Natural killer cell (primary cell): Measurements from ENCODE around the gene SPDYE1. TPM values are rescaled to one million over a fixed set of nuclear protein-coding genes. Genes with fewer than 3 reads are reported as not detected.
A peak's percentile ranks its signal among the peaks of the same experiment; 100 is the strongest.
"Not testable (repeated sequence)": the region's sequence is repeated elsewhere in the genome, so short reads cannot be mapped to it uniquely, and the experiment has no call there.

ENCODE experiments used
- ATAC-seq, 3 donors: fragments of 150-1000 bp in 2 of 3; fragments of 200-7000 bp in 1 of 3; cut with Tn5 transposase; 1 replicate in 1 of 3; 2 replicates in 2 of 3; pipeline ENCODE4 v1.10.0; 2021; ENCODE audit warnings: mild to moderate bottlenecking in 2 of 3, moderate library complexity in 2 of 3
- DNase-seq, 2 donors: peaks; one replicate each; pipeline versions ENCODE4 v3.0.0 to v3.0.0-alpha.2; 2013 to 2021; ENCODE audit warnings: mixed read lengths in 1 of 2
- H3K27ac ChIP-seq: one replicate; pipeline ENCODE4 v1.5.1; 2013; ENCODE audit warnings: mild to moderate bottlenecking, low read length
- H3K27me3 ChIP-seq: one replicate; pipeline ENCODE4 v1.6.1; 2013; ENCODE audit warnings: low read length; ENCODE audit not compliant: control insufficient read depth, insufficient read depth
- H3K36me3 ChIP-seq: one replicate; pipeline ENCODE4 v1.6.1; 2013; ENCODE audit warnings: low read length; ENCODE audit not compliant: control insufficient read depth, insufficient read depth
- H3K4me1 ChIP-seq: one replicate; pipeline ENCODE4 v1.6.1; 2013; ENCODE audit warnings: low read length; ENCODE audit not compliant: control insufficient read depth, insufficient read depth
- H3K4me3 ChIP-seq: one replicate; pipeline ENCODE4 v1.5.1; 2013; ENCODE audit warnings: low read length
- H3K9me3 ChIP-seq: one replicate; pipeline ENCODE4 v1.6.1; 2013; ENCODE audit warnings: low read length; ENCODE audit not compliant: control insufficient read depth, insufficient read depth
- H3K27ac Mint-ChIP-seq, 2 donors: one replicate each; pipeline ENCODE4 v1.8.0; 2022; ENCODE audit warnings: mild to moderate bottlenecking in 2 of 2, mixed read lengths in 2 of 2, moderate library complexity in 1 of 2
- H3K27me3 Mint-ChIP-seq, 2 donors: one replicate each; pipeline ENCODE4 v1.8.0; 2022; ENCODE audit warnings: low read depth in 2 of 2, mixed read lengths in 2 of 2
- H3K36me3 Mint-ChIP-seq: one replicate; pipeline ENCODE4 v1.8.0; 2022; ENCODE audit warnings: mixed read lengths
- H3K4me1 Mint-ChIP-seq, 2 donors: one replicate each; pipeline ENCODE4 v1.8.0; 2022; ENCODE audit warnings: mixed read lengths in 2 of 2
- H3K4me3 Mint-ChIP-seq: one replicate; pipeline ENCODE4 v1.8.0; 2022; ENCODE audit warnings: mild to moderate bottlenecking, moderate library complexity, mixed read lengths
- H3K9me3 Mint-ChIP-seq, 2 donors: one replicate each; pipeline ENCODE4 v1.8.0; 2022; ENCODE audit warnings: mixed read lengths in 2 of 2
- WGBS: methylation state at CpG from one replicate; pipeline ENCODE4 v1.1.7; 2013; ENCODE audit warnings: missing lambda C conversion rate; ENCODE audit not compliant: insufficient coverage; 5-methylcytosine and 5-hydroxymethylcytosine counted together
- intact Hi-C: fragments of 100-400 bp; cut with micrococcal nuclease; formaldehyde crosslinking; loops from one replicate; pipeline ENCODE4 v1.14.2; 2022
- total RNA-seq, 4 donors: library from RNA; stranded (reverse); fragments of 120-200 nt in 1 of 4; gene quantifications; one replicate each; pipeline versions ENCODE4 v1.2.3 to v1.2.4, GENCODE V29; 2013 to 2022
- TF ChIP-seq, protein P1 (sequence below): fragments of 200-600 bp; IDR thresholded peaks from one replicate; pipeline ENCODE4 v1.8.0; 2022; ENCODE audit warnings: antibody characterized with exemption

Gene SPDYE1
- total RNA-seq, 3 donors from 2014 or later (not counting 1 experiment from before 2014, with no cell fraction given): 0.18 to 0.24 TPM; not detected in 1

DNA sequence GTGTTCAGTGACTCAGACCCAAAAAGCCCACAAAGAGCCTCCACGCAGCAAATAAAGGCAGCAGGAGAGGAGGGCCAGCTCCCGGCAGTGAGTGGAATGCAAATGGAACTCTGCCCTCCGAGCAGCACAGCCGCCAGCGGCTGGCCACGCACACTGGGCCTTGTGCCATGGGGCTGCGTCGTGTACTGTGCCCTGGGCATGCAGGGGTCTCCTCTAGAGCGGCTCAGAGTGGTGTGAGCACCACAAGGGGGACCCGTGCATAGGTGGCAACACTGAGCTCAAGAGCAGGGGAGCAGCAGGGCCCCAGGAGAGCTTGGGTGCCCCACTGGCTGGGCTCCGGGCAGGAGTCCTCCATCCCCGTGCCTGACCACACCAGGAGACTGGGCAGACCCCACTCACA, 17.4 kb downstream of the SPDYE1 start:
- ATAC-seq, H3K27ac Mint-ChIP-seq, intact Hi-C loops: not testable (repeated sequence)

DNA sequence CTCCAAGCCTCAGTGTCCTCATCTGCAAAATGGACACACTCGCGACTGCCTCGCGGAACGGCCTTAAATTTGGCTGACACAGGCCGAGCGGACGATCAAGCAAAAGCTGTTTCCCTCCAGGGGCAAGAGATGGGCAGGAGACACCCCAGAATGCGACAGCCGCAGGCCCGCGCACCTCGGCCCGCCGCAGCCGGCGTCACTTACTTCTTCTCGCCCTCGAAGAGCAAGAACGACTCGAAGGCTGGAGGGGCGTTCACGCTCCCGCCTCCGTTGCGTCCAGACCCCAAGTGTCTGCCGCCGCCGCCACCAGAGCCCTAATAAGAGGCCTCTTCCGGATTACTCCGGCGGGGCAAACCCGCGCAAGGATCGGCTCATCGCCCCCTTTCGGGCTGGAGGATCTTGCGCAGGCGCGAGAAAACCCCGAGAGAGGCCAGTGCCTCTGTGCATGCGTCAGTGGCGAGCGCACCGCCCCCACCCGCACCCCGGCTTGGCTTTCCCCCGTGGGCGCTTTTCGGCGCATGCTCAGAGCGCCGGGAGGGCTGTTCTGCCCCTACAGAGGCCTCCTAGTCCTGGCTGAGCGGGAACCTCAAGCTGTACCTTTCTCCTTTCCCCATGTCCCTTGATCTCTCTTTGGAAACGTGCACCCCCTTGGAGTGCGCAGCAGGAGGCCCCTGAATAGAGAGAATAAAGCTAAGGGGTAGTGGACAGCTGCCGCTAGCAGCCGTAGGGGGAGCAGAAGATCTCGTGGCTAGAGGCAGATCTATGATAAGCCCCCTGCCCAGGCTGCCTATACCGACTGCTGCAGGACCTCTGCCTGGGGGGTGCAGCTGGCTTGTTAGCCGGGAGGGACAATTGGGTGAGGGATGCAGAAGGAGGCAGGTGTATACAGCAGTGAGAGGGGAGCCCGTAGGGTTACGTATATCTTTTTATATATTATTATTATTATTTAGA, 21.4 kb downstream of the SPDYE1 start:
- H3K36me3 Mint-ChIP-seq, H3K27me3 Mint-ChIP-seq, H3K9me3 ChIP-seq, H3K36me3 ChIP-seq, H3K27me3 ChIP-seq, H3K9me3 Mint-ChIP-seq, intact Hi-C loops: not testable (repeated sequence)
- under 1% methylated on average over 56 of the region's 63 CpGs for WGBS
- peak; percentile 99 for DNase-seq
- Histone ChIP-seq H3K4me3 (peak overlapping the region; percentile 90), H3K4me1 (peaks cover 23% of the 10 kb centered on the region), H3K27ac (peak overlapping the region; percentile 81)
- TF ChIP-seq, protein P1, sequence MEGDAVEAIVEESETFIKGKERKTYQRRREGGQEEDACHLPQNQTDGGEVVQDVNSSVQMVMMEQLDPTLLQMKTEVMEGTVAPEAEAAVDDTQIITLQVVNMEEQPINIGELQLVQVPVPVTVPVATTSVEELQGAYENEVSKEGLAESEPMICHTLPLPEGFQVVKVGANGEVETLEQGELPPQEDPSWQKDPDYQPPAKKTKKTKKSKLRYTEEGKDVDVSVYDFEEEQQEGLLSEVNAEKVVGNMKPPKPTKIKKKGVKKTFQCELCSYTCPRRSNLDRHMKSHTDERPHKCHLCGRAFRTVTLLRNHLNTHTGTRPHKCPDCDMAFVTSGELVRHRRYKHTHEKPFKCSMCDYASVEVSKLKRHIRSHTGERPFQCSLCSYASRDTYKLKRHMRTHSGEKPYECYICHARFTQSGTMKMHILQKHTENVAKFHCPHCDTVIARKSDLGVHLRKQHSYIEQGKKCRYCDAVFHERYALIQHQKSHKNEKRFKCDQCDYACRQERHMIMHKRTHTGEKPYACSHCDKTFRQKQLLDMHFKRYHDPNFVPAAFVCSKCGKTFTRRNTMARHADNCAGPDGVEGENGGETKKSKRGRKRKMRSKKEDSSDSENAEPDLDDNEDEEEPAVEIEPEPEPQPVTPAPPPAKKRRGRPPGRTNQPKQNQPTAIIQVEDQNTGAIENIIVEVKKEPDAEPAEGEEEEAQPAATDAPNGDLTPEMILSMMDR: peak; percentile 49
- H3K4me3 Mint-ChIP-seq: peak overlapping the region; percentile 89
- ATAC-seq: peak; percentile 93 to 98 (median 94)
- H3K27ac Mint-ChIP-seq: peak overlapping the region; percentile 89 to 90
- H3K4me1 Mint-ChIP-seq: peaks cover 5 to 13% of the 10 kb centered on the region in 2 donors

More for the DNA sequence above, 17.4 kb downstream of the SPDYE1 start:
- not testable (repeated sequence) for H3K27me3 ChIP-seq, H3K9me3 ChIP-seq, H3K36me3 Mint-ChIP-seq, H3K4me3 ChIP-seq, DNase-seq, H3K36me3 ChIP-seq, H3K27me3 Mint-ChIP-seq, H3K9me3 Mint-ChIP-seq, H3K27ac ChIP-seq, H3K4me3 Mint-ChIP-seq, H3K4me1 Mint-ChIP-seq
- peaks cover 19% of the 10 kb centered on the region for H3K4me1 ChIP-seq
- 95% methylated on average over 10 of the region's 12 CpGs for WGBS

DNA sequence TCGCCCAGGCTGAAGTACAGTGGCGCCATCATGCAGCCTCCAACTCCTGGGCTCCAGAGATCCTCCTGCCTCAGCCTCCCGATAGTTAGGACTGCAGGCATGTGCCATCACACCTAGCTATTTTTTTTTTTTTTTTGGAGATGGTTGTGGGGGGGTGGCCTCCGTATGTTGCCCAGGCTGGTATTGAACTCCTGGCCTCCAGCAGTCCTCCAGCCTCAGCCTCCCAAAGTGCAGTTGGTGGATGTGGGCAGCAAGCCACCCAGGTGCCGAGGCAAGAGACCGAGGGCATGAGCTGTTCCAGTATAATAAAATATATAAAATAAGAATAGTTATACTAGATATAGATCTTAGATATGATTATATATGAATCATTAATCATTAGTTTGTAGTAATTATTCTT, 22.1 kb downstream of the SPDYE1 start:
- no CpG with 5 or more reads among the region's 6 CpGs for WGBS
- Mint-ChIP-seq H3K4me1 (peaks cover 5 to 13% of the 10 kb centered on the region in 2 donors), H3K27ac (peak overlapping the region; percentile 89 to 90)
- not testable (repeated sequence) for H3K9me3 Mint-ChIP-seq, H3K36me3 ChIP-seq, H3K27me3 Mint-ChIP-seq, H3K4me3 ChIP-seq, DNase-seq, H3K36me3 Mint-ChIP-seq, H3K9me3 ChIP-seq, H3K27me3 ChIP-seq, ATAC-seq, H3K4me3 Mint-ChIP-seq
- intact Hi-C loops: loop anchor here (10.0 kb wide), 1 partner anchor 455 kb away; no protein-coding TSS in a partner anchor
- Histone ChIP-seq H3K4me1 (peaks cover 23% of the 10 kb centered on the region), H3K27ac (peak overlapping the region; percentile 81)

DNA sequence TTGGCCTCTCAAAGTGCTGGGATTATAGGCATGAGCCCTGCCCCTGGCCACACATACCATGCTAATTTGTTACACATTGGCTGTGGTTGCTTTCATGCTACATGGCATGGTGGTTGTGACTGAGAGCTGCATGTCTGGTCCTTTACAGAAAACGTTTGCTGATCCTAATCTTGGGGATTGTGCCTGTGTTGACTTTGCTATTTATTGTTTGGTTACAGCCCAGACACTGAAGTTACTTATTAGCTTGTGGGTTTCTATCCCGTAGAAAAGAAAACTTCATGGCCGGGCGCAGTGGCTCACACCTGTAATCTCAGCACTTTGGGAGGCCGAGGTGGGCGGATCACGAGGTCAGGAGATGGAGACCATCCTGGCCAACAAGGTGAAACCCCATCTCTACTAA, 24.4 kb downstream of the SPDYE1 start:
- H3K4me3 ChIP-seq, H3K9me3 ChIP-seq, H3K4me3 Mint-ChIP-seq, H3K36me3 ChIP-seq, H3K27ac Mint-ChIP-seq, H3K27me3 Mint-ChIP-seq, DNase-seq, H3K27me3 ChIP-seq, H3K9me3 Mint-ChIP-seq, H3K27ac ChIP-seq, ATAC-seq, H3K36me3 Mint-ChIP-seq: not testable (repeated sequence)
- H3K4me1 Mint-ChIP-seq: peaks cover 5 to 13% of the 10 kb centered on the region in 2 donors
- H3K4me1 ChIP-seq: peaks cover 23% of the 10 kb centered on the region
- 91% methylated on average over 6 of the region's 7 CpGs for WGBS
- intact Hi-C loops: loop anchor here (10.0 kb wide), 1 partner anchor 453 kb away; no protein-coding TSS in a partner anchor

DNA sequence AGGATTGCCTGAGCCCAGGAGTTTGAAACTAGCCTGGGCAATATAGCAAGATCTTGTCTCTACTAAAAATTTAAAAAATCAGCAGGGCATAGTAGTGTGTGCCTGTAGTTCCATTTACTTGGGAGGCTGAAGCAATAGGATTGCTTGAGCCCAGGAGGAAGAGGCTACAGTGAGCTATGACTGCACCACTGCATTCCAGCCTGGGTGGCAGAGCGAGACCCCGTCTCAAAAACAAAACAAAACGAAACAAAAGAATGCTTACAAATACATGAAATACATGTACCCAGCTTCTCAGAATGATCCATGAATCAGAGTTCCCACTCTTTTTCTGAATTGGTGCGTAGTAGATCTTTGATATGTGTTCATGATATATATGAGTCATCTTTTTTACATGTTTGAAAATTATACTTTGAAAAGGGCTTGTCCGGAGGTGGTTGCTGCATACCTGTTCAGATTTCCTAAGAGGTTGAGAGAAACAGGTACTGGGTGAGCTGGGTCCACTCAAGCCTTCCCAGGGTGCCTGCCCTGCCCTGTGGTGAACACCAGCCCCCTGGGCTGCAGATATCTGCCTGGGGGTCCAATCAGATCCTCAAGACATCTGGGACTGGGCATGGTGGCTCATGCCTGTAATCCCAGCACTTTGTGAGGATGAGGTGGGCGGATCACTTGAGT, 25.2 kb downstream of the SPDYE1 start:
- H3K9me3 ChIP-seq, H3K27me3 ChIP-seq, DNase-seq, ATAC-seq, H3K27ac Mint-ChIP-seq, H3K4me3 ChIP-seq, H3K4me3 Mint-ChIP-seq, H3K36me3 Mint-ChIP-seq, H3K27ac ChIP-seq, H3K27me3 Mint-ChIP-seq, H3K36me3 ChIP-seq, H3K9me3 Mint-ChIP-seq: not testable (repeated sequence)
- H3K4me1 Mint-ChIP-seq: peaks cover 5 to 13% of the 10 kb centered on the region in 2 donors
- 80% methylated on average over 2 of the region's 6 CpGs for WGBS
- peaks cover 20% of the 10 kb centered on the region for H3K4me1 ChIP-seq
- intact Hi-C loops: loop anchor here (10.0 kb wide), 1 partner anchor 452 kb away; no protein-coding TSS in a partner anchor

DNA sequence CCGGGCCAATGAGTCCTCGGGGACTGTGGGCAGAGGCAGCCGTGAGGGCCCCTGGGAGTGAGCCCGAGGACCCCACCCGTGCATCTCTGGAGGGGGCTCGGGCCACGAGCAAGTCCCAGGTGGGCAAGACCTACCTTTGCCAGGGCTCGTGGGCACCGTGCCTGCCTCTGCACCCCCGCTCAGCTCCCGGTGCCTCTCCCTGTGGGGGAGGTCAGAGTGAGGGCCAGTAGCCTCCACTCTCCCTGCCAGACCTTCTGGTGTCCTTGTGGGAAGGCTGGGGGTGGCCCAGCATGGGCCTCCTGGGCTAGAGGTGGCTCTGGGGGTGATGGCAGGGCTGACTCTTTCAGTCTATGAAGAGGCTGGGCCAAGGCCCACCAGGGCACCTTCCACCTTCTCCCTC, 31.7 kb downstream of the SPDYE1 start:
- not testable (repeated sequence) for H3K4me3 Mint-ChIP-seq, H3K36me3 ChIP-seq, H3K9me3 ChIP-seq, H3K4me3 ChIP-seq, H3K4me1 Mint-ChIP-seq, H3K4me1 ChIP-seq, H3K27me3 ChIP-seq, H3K27ac ChIP-seq, DNase-seq, H3K36me3 Mint-ChIP-seq, H3K27me3 Mint-ChIP-seq, ATAC-seq, H3K9me3 Mint-ChIP-seq, H3K27ac Mint-ChIP-seq
- no CpG with 5 or more reads among the region's 11 CpGs for WGBS
- intact Hi-C loops: loop anchor here (10.0 kb wide), 1 partner anchor 445 kb away; no protein-coding TSS in a partner anchor

DNA sequence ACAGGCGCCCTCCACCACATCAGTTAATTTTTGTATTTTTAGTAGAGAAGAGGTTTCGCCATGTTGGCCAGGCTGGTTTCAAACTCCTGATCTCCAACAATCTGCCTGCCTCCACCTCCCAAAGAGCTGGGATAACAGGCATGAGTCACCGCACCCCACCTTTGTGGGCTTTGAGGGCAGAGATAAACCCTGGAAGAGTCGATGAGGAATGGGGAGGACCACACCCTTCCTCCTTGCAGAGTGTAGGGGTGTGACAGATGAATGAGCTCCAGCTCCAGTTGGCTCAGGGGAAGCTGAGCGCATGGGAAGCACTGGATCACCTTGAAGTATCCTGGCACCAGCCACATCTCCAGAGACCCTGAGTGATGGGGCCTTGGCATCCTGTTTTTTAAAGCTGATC, 32.3 kb downstream of the SPDYE1 start:
- DNase-seq, H3K9me3 ChIP-seq, H3K4me3 Mint-ChIP-seq, H3K27me3 Mint-ChIP-seq, H3K27ac Mint-ChIP-seq, H3K4me3 ChIP-seq, H3K4me1 Mint-ChIP-seq, H3K4me1 ChIP-seq, H3K27ac ChIP-seq, H3K36me3 ChIP-seq, intact Hi-C loops, ATAC-seq, H3K27me3 ChIP-seq, H3K36me3 Mint-ChIP-seq, H3K9me3 Mint-ChIP-seq: not testable (repeated sequence)
- no CpG with 5 or more reads among the region's 5 CpGs for WGBS
